Activated T-cell treated with anti-CD3 and anti-CD28 coated beads, Interleukin-2, amount 50 U/mL, for 4 hours (primary cell): ENCODE data around the gene SUSD4. TPM values are rescaled to one million over a fixed set of nuclear protein-coding genes. Genes with fewer than 3 reads are reported as not detected.
A peak's percentile ranks its signal among the peaks of the same experiment; 100 is the strongest.
"Not testable (repeated sequence)": the region's sequence is repeated elsewhere in the genome, so short reads cannot be mapped to it uniquely, and the experiment has no call there.

Source experiments
- ATAC-seq, 2 donors: fragments of 200-7000 bp; cut with Tn5 transposase; one replicate each; pipeline ENCODE4 v1.10.0; 2021
- DNase-seq: peaks from one replicate; pipeline ENCODE4 v3.0.0-alpha.2; 2020
- H3K27me3 Mint-ChIP-seq: one replicate; pipeline ENCODE4 v1.8.0; 2021; ENCODE audit warnings: low read depth, mixed read lengths
- H3K36me3 Mint-ChIP-seq: one replicate; pipeline ENCODE4 v1.8.0; 2022; ENCODE audit warnings: mixed read lengths; ENCODE audit not compliant: insufficient read depth
- H3K4me1 Mint-ChIP-seq: one replicate; pipeline ENCODE4 v1.8.0; 2021; ENCODE audit warnings: low read depth, mixed read lengths
- H3K4me3 Mint-ChIP-seq: one replicate; pipeline ENCODE4 v1.8.0; 2021; ENCODE audit warnings: mild to moderate bottlenecking, moderate library complexity, mixed read lengths
- H3K9me3 Mint-ChIP-seq: one replicate; pipeline ENCODE4 v1.8.0; 2021; ENCODE audit warnings: mixed read lengths
- total RNA-seq, 3 donors: library from RNA; stranded (reverse); gene quantifications; one replicate each; pipeline ENCODE4 v1.2.1, GENCODE V29; 2021

SUSD4 gene
- total RNA-seq, 3 donors from 2014 or later, result 0.58 to 2.2 (median 1.0) TPM

DNA sequence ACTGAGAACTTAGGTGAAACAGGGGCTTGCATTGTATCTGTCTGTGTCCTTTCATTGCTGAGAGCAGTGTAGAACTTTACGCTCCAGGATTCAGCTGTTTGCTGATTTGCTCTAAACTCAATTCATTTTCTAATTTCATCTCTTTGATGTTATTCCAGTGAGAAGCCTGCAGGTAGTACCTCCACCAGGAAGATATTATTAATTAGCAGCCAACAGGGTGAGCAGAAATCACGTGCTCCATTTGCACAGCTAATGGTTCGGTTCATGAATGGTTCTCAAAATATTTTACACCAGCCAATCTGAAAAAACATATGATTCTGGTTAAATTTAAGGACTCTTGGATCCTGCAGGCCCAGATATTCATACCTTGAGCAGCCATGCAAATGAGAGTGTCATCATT lies 52.1 kb downstream of the SUSD4 start:
- Mint-ChIP-seq H3K4me3 (no peak overlapping the region), H3K9me3 (no peaks in the 10 kb centered on the region), H3K36me3 (no peaks in the 10 kb centered on the region), H3K27me3 (no peaks in the 10 kb centered on the region), H3K4me1 (peaks cover 17% of the 10 kb centered on the region)
- DNase-seq, result no peak
- ATAC-seq, result no peak

- DNase-seq, result no peak
- H3K4me1 Mint-ChIP-seq, result peaks cover 5% of the 10 kb centered on the region
- ATAC-seq, result no peak
- H3K4me3 Mint-ChIP-seq, result no peak overlapping the region
- no peaks in the 10 kb centered on the region for H3K27me3 Mint-ChIP-seq
- peaks cover 5% of the 10 kb centered on the region for H3K9me3 Mint-ChIP-seq
- peaks cover 3% of the 10 kb centered on the region for H3K36me3 Mint-ChIP-seq
Observed at GRCh38 chr1:223308136-223308535, 55.8 kb downstream of the SUSD4 start.

DNA sequence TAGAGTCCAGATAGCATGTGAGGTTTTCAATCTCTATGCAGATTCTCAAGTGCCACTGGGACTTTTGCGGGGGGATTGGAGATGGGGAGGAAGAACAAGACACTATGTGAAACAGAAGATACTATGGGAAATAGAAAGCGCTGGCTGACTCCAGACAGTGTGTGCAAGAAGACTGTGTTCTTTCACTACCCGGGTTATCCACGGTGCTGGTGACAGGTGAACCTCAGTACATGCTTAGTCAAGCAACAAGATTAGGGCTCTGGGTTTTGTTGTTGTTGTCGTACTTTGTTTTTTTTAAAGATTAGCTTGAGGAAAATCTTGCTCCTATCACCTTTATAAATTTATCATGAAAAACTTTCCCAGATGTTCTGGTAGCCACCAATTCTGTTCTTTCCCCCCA lies 56.4 kb downstream of the SUSD4 start:
- ATAC-seq (no peak), DNase-seq (no peak)
- H3K4me3 Mint-ChIP-seq, result no peak overlapping the region
- H3K27me3 Mint-ChIP-seq, result no peaks in the 10 kb centered on the region
- H3K4me1 Mint-ChIP-seq, result peaks cover 6% of the 10 kb centered on the region
- H3K36me3 Mint-ChIP-seq, result peaks cover 3% of the 10 kb centered on the region
- peaks cover 5% of the 10 kb centered on the region for H3K9me3 Mint-ChIP-seq

DNA sequence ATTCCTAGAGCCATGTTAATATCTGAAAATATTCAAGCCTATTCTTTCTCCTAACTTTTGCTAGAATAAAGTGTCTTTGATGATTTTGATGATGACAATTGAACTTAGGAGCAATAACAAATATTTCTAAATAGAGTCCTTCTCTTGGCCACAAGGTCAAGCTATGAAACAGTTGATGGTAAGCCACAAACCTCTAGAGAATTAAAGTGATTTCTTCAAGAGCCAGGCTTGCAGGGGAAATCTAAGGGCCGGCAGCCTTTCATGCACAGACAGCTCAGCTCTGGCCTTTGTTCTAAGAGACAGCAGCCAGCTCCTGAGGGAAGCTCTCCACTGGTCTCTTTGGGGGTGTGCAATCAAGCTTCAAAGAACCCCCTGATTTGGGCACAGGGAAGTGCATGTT lies 59.0 kb downstream of the SUSD4 start:
- Mint-ChIP-seq H3K4me1 (peaks cover 27% of the 10 kb centered on the region), H3K27me3 (no peaks in the 10 kb centered on the region), H3K4me3 (no peak overlapping the region), H3K9me3 (peaks cover 5% of the 10 kb centered on the region), H3K36me3 (peaks cover 3% of the 10 kb centered on the region)
- no peak for DNase-seq
- no peak for ATAC-seq

DNA sequence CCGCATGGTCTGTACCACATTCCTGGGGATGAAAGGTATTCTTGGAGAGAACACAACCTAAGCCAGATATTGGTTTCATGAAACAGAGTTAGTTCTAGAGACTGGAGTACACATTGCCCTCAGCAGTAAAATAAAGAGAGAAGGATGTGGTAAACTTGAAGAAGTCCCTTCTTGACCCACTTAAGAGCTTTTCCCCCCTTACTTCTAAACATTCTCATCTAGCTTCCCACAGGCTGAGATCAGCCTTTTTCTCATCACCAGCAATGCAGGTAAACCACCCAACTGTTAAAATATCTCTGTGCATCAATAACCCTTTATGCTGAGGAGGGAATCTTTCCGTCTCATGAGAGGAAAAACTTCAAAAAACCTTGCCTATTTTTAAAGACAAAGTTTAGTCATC lies 62.6 kb downstream of the SUSD4 start:
- peaks cover 5% of the 10 kb centered on the region for H3K9me3 Mint-ChIP-seq

DNA sequence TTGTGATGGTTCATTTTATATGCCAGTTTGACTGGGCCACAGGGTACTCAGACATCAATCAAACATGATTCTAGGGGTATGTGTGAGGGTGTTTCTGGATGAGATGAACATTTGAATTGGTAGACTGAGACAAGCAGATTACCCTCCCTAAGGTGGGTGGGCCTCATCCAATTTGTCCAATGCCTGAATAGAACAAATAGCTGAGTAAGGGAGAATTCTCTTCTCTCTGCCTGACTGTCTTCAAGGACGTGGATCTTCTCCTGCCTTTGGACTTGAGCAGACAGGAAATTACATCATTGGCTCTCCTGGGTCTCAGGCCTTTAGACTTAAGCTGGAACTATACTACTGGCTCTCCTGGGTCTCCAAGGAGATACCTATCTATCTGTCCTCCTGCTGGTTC lies 64.4 kb downstream of the SUSD4 start:
- no peaks in the 10 kb centered on the region for H3K27me3 Mint-ChIP-seq
- DNase-seq, result no peak
- H3K9me3 Mint-ChIP-seq, result peaks cover 5% of the 10 kb centered on the region
- no peak overlapping the region for H3K4me3 Mint-ChIP-seq
- no peak for ATAC-seq
- H3K36me3 Mint-ChIP-seq, result peaks cover 3% of the 10 kb centered on the region
- H3K4me1 Mint-ChIP-seq, result peaks cover 22% of the 10 kb centered on the region

More for the DNA sequence above, 62.6 kb downstream of the SUSD4 start:
- DNase-seq (no peak), ATAC-seq (no peak)
- Mint-ChIP-seq H3K4me1 (peaks cover 22% of the 10 kb centered on the region), H3K4me3 (no peak overlapping the region), H3K36me3 (peaks cover 3% of the 10 kb centered on the region), H3K27me3 (no peaks in the 10 kb centered on the region)

DNA sequence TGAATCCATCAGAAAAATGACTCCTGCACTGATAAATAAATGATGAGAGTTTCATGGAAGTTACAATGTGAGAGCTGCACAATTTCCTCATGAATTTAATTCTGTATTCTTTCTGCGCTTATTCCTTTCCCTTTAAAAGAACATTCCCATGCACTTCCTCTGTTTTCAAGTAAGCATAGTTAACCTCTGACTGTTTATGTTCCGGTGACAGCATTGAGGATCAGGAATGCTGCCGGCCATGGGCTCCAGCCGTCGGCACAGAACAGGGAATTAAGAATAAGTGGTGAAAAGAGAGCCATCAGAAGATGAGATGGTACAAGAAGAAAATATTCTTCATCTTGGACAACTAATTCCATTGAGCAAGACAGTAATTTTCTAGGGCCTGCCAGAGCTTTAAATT lies 65.3 kb downstream of the SUSD4 start:
- DNase-seq (no peak), ATAC-seq (no peak)
- Mint-ChIP-seq H3K36me3 (peaks cover 3% of the 10 kb centered on the region), H3K4me1 (peaks cover 22% of the 10 kb centered on the region), H3K27me3 (no peaks in the 10 kb centered on the region), H3K9me3 (peaks cover 4% of the 10 kb centered on the region), H3K4me3 (no peak overlapping the region)

DNA sequence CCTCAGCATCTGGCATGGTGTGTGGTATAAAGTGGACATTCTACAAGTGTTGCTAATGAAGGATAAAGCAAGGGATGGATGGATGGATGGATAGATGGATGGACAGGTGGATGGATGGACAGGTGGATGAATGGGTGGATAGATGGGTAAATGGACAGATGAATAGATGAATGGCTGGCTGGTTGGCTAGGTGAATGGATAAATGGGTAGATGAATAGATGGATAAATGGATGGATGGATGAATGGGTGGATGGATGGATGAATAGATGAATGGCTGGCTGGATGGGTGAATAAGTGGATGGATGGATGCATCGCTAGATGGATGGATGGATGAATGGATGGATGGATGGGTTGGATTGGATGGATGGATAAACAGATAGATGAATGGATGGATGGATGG lies 66.2 kb downstream of the SUSD4 start:
- H3K27me3 Mint-ChIP-seq, result no peaks in the 10 kb centered on the region
- peaks cover 3% of the 10 kb centered on the region for H3K36me3 Mint-ChIP-seq
- H3K9me3 Mint-ChIP-seq, result no peaks in the 10 kb centered on the region
- no peak overlapping the region for H3K4me3 Mint-ChIP-seq
- ATAC-seq (no peak), DNase-seq (no peak)
- peaks cover 22% of the 10 kb centered on the region for H3K4me1 Mint-ChIP-seq

- Mint-ChIP-seq H3K4me3 (no peak overlapping the region), H3K36me3 (peaks cover 8% of the 10 kb centered on the region), H3K27me3 (no peaks in the 10 kb centered on the region), H3K4me1 (no peaks in the 10 kb centered on the region), H3K9me3 (no peaks in the 10 kb centered on the region)
- DNase-seq (no peak), ATAC-seq (no peak)
Observed at GRCh38 chr1:223291796-223292195, 72.2 kb downstream of the SUSD4 start.

DNA sequence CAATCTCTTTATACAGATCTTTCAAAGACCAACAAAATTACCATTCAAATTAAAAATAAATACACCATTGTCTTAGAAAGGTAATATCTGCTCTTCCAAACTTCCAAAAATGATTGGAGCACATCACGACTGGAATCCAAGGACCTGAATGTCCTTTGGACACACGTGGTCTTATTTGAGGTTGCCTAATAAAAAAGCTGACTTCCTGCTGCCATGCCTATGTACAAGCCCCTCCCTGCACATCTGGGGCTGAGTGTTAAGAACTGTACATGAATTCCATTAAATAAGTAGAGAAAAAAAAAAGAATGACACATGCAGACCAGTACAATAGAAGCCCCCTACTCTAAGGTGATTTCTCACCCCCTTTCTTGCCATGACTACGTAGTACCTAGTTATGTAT lies 73.6 kb downstream of the SUSD4 start:
- Mint-ChIP-seq H3K27me3 (no peaks in the 10 kb centered on the region), H3K9me3 (peaks cover 3% of the 10 kb centered on the region), H3K4me1 (no peaks in the 10 kb centered on the region), H3K36me3 (peaks cover 12% of the 10 kb centered on the region), H3K4me3 (no peak overlapping the region)
- DNase-seq (no peak), ATAC-seq (no peak)

GRCh38 chr1:223289621-223290020 lies 74.4 kb downstream of the SUSD4 start:
- ATAC-seq (no peak), DNase-seq (no peak)
- H3K4me1 Mint-ChIP-seq, result no peaks in the 10 kb centered on the region
- H3K27me3 Mint-ChIP-seq, result no peaks in the 10 kb centered on the region
- H3K9me3 Mint-ChIP-seq, result peaks cover 5% of the 10 kb centered on the region
- no peak overlapping the region for H3K4me3 Mint-ChIP-seq
- H3K36me3 Mint-ChIP-seq, result peaks cover 12% of the 10 kb centered on the region

GRCh38 chr1:223288826-223289225 lies 75.2 kb downstream of the SUSD4 start:
- no peak for ATAC-seq
- H3K4me3 Mint-ChIP-seq, result no peak overlapping the region
- H3K27me3 Mint-ChIP-seq, result no peaks in the 10 kb centered on the region
- peaks cover 12% of the 10 kb centered on the region for H3K36me3 Mint-ChIP-seq
- no peak for DNase-seq
- no peaks in the 10 kb centered on the region for H3K4me1 Mint-ChIP-seq
- peaks cover 5% of the 10 kb centered on the region for H3K9me3 Mint-ChIP-seq

DNA sequence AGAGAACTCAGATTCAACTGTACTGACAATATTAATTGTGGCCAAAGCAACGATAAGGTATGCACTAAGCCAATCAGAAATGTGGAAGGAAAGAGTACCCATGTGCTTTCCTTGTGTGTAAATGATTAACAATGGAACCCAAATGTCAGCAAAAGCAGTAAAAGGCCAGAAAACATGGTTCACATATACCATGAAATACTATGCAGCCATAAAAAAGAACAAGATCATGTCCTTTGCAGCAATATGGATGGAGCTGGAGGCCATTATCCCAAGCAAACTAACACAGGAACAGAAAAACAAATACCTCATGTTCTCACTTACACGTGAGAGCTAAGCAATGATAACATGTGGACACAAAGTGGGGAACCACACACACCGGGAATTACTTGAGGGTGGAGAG lies 78.5 kb downstream of the SUSD4 start:
- Mint-ChIP-seq H3K4me1 (no peaks in the 10 kb centered on the region), H3K4me3 (no peak overlapping the region), H3K36me3 (peaks cover 9% of the 10 kb centered on the region), H3K27me3 (no peaks in the 10 kb centered on the region), H3K9me3 (peaks cover 5% of the 10 kb centered on the region)
- ATAC-seq (no peak), DNase-seq (no peak)

DNA sequence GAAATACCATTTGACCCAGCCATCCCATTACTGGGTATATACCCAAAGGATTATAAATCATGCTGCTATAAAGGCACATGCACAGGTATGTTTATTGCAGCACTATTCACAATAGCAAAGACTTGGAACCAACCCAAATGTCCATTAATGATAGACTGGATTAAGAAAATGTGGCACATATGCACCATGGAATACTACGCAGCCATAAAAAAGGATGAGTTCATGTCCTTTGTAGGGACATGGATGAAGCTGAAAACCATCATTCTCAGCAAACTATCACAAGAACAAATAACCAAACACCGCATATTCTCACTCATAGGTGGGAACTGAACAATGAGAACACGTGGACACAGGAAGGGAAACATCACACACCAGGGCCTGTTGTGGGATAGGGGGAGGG lies 80.3 kb downstream of the SUSD4 start:
- DNase-seq, result not testable (repeated sequence)

GRCh38 chr1:223278311-223278710 lies 85.7 kb downstream of the SUSD4 start:
- not testable (repeated sequence) for H3K27me3 Mint-ChIP-seq, ATAC-seq, H3K36me3 Mint-ChIP-seq

More for the DNA sequence above, 80.3 kb downstream of the SUSD4 start:
- H3K4me3 Mint-ChIP-seq, H3K4me1 Mint-ChIP-seq, ATAC-seq, H3K9me3 Mint-ChIP-seq, H3K27me3 Mint-ChIP-seq, H3K36me3 Mint-ChIP-seq: not testable (repeated sequence)

DNA sequence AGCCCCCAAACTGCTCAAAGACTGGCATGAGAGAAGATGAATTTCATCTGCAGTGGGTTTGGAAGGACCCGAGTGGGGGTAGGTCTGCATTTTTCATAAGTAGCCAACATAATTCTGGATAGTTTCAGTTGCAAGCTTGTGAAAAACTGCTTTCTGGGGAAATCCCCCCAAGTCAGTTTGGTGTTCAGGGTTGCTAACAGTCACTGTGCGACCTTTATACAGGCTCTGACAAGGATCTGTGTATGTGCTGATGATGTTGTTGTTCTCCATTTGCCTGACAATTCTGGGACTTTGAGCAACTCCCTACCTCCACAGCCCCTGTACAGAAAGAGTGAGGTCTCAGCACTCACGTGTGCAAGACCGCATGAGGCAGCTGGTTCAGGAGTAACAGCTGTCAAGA lies 87.9 kb downstream of the SUSD4 start:
- Mint-ChIP-seq H3K4me1 (no peaks in the 10 kb centered on the region), H3K36me3 (peaks cover 2% of the 10 kb centered on the region), H3K4me3 (no peak overlapping the region), H3K9me3 (no peaks in the 10 kb centered on the region), H3K27me3 (peaks cover 2% of the 10 kb centered on the region)
- DNase-seq (no peak), ATAC-seq (peak in 1 of 2 donors; percentile 48)

More at GRCh38 chr1:223278311-223278710, 85.7 kb downstream of the SUSD4 start:
- H3K9me3 Mint-ChIP-seq, H3K4me3 Mint-ChIP-seq, DNase-seq, H3K4me1 Mint-ChIP-seq: not testable (repeated sequence)
